Measurements from ENCODE around the gene HERC6.
"Not testable (repeated sequence)": the region's sequence is repeated elsewhere in the genome, so short reads cannot be mapped to it uniquely, and the experiment has no call there.

The HERC6 gene

DNA sequence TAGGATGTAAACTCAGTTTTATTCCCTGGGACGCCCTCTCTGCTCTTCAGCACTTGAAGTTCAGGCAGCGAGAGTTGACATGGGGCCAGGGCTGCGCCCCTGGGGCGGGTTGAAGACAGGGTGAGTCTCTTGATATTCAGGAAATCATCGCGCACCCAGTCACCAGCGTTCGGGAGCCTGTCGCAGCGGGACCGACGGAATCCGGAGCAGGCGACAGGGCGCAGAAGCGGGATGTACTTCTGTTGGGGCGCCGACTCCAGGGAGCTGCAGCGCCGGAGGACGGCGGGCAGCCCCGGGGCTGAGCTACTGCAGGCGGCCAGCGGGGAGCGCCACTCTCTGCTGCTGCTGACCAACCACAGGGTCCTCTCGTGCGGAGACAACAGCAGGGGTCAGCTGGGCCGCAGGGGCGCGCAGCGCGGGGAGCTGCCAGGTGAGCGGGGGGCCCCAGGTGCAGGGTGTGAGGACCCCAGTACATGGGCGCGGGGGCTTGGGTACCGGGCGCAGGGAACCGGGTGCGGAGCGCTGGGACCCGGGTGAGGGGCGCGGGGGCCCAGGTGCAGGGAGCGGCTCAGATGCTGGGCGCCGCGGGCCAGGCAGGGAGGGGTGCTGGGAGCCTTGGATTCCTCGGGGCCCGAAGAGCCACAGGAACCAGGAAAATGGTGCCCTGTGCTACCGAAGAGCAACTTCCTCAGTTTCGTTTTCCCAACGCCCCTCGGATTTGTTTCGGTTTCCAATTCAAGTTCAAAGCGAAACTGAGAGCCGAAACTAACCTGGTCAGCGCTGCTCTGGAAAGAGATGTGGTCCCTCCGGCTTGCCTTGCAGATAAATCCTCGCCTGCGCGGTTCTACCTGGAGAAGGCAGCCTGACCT, at the start of gene HERC6:
TSS of gene HERC6 (plus strand) at position 162 of the 869 bp plus-strand sequence. CDS start at position 232, 70 bp downstream.
- DNase-seq: peak; percentile 67 to 71

DNA sequence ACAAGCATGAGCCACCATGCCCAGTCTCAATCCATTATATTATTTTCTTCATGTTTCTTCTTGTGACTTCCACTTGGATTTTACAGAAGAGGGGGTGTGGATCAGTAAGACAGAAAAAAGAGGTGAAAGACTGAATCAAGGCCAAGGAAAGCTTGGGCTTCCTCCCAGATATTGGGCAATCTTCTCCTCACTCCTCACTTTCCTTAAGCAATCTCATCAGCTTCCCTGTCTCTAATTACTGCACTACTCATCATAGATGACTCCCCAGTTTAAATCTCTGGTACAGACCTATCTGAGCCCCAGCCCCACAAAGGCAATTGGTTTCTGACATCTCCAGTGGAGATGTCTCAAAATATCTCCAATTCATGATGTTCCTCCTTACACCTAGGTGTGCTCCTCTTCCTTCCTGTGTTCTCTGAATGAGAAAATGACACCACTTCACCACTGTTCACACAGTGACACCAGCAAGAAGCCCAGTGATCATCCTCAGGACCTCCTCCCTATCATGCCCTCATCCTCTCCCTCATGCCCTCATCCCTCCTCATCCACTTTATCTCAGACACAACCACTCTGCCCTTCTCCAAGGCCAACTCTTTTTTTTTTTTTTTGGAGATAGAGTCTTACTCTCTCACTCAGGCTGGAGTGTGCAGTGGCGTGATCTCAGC, 44.8 kb upstream of the HERC6 start:
- DNase-seq: no peak

GRCh38 chr4:88335092-88335665, 43.5 kb upstream of the HERC6 start:
- DNase-seq: no peak

DNA sequence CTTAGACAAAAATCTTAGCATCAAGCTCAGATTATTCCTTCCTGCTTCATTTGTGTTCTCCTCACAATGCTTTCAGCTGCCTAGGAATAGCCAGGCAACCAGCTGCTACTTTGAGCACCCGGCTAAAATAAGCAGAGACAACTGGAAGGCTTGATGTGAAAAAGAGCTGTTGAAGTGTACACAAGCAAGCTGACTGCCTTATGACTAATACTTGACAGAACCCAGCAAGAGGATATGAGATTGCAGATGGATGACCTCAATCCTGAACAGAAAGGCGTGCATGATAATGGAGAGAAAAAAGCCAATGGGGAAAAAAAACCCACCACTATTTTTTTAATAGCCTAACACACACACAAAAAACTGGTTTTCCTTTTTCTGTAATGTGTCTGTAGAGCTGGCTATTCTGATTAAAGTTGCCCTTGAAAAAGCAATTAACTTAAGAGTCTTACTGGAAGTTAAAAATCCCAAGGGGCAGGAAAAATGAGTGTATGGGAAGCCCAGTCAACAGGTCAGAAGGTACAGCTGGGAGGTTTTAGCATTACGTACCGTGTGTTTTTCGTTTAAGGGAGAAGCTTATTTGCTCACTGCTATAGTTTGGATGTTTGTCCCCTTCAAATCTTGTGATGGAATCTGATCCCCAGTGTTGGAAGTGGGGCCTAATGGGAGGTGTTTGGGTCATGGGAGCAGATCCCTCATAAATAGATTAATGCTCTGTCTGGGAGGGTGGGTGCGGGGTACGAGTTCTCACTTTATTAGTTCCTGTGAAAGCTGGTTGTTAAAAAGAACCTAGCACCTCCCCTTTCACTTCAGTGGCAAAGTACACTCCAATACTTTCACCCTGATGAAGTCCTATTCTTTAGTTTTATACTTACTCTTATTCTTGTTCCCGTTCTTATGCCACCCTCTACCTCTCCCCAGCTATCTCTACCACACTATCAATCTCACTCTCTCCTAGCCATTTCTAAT, 37.1 kb upstream of the HERC6 start:
- no peak for DNase-seq

- DNase-seq: not testable (repeated sequence)
Observed at GRCh38 chr4:88346902-88347301, 31.8 kb upstream of the HERC6 start.

- not testable (repeated sequence) for DNase-seq
Observed at GRCh38 chr4:88348761-88349160, 29.9 kb upstream of the HERC6 start.

GRCh38 chr4:88350786-88351185, 27.9 kb upstream of the HERC6 start:
- no peak for DNase-seq

DNA sequence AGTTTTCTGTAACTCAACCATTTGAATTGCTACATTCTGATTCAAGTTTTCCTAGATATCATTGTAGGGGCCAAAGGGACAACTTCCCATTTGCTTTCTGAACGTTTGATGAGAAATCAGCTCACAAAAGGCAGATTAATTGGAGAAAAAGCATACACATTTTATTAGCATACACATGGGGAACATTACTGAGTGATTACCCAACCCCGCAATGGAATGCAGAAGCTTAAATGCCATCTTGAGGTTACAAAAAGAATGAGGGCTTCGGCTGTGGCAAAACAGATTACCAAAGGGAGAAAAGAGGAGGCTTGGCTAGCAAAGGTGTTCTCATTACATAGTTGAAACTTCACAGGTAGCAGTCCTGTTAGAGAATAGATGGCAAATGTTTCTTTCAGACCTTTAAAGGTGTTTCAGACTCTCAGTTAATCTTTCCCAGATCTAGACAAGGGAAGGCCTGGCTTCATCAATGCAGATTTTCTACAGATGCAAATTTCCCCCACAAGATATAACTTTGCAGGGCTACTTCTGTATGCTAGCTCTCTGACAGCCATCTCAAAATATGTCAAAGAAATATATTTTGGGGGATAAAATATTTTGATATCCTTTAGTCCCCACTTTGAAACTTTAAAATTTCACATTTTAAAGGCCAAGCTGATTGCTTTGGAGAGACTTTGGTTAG, 26.5 kb upstream of the HERC6 start:
- no peak for DNase-seq

- no peak for DNase-seq
Observed at GRCh38 chr4:88353324-88353723, 25.3 kb upstream of the HERC6 start.

GRCh38 chr4:88356771-88357170, 21.9 kb upstream of the HERC6 start:
- no peak for DNase-seq

DNA sequence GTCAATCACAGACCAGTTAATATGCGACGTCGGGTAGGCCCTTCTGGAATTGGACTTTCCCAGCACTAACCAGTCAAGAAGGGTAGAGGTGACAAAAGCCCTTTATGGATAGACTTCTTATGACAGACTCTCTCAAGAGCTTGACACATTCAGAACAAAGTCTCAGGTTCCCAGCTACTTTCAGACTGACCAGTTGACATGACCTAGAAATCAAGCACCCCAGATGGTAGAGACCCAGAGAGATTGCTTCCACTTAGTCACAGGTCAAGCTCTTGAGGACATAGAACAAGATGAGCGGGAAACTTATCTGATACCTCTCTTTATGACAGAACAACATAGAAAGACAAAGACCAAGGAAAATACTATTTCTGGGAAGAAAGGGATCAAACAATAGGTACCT, 21.4 kb upstream of the HERC6 start:
- no peak for DNase-seq

DNA sequence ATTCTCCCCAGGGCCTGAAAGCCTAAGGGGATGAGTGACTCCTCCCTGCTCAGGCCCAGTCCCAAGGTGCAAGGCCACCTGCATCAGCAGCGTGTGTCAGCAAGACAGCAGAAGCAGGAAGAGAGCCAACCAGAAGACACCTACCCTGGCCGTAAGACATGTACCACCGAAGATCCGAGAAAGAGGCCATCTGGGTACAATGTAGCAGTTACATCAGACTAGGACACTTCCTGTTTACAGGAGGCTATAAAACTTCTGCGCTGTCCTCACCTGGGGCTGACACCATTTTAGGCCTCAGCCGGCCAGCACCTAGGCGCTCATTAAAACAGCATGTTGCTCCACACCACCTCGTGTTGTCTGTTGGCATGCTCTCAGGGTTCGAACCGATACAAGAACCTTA, 19.1 kb upstream of the HERC6 start:
- DNase-seq: no peak

- DNase-seq: no peak
Observed at GRCh38 chr4:88360256-88360655, 18.4 kb upstream of the HERC6 start.

DNA sequence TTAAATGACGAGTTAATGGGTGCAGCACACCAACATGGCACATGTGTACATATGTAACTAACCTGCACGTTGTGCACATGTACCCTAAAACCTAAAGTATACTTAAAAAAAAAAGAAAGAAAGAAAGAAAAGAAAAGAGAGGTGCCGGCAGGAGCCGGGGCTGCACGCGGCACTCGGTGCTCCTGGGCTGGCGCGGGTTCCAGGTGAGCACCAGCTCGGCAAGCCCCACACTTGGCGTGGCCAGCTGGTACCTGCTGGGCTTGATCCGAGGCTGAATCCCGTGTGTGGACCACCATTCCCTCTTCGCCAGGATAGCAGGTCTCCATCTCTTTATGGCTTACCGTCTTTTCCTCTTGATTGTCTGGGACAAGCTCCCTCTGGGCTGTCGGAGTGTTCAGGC, 17.9 kb upstream of the HERC6 start:
- no peak for DNase-seq

- not testable (repeated sequence) for DNase-seq
Observed at GRCh38 chr4:88361217-88361773, 17.4 kb upstream of the HERC6 start.

DNA sequence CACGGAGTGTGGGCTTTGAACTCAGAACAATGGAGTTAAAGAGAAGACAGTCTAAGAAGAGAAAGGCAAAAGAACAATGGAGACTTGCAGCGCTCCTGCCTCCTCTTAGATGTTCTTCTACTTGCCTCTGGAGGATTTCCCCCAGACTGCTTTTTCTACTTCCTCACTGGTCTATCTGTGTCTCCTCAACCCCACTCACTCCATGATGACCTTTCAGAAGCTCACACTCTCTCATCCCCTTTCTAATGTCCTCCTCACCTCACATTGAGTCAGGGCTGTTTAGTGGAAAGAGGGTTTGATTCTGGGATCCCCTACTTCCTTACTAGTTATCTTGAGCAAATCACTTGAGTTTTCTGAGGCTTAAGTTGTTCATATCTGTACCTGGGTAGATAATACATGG, 12.2 kb upstream of the HERC6 start:
- DNase-seq: no peak

DNA sequence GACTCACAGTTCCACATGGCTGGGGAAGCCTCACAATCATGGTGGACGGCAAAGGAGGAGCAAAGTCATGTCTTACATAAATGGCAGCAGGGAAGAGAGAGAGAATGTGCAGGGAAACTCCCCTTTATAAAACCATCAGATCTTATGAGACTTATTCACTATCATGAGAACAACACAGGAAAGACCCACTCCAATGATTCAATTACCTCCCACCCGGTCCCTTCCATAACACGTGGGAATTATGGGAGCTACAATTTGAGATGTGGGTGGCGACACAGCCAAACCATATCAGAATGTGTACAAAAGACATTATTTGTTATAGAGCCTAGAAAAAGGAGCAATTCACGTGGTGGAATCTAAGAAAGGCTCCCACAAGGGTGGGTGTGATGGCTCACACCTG, 10.8 kb upstream of the HERC6 start:
- DNase-seq: no peak

GRCh38 chr4:88369180-88369812, 9.4 kb upstream of the HERC6 start:
- peak in 1 of 2 donors; percentile 9 for DNase-seq

- DNase-seq: no peak
Observed at GRCh38 chr4:88381123-88381522, 2.5 kb downstream of the HERC6 start.

DNA sequence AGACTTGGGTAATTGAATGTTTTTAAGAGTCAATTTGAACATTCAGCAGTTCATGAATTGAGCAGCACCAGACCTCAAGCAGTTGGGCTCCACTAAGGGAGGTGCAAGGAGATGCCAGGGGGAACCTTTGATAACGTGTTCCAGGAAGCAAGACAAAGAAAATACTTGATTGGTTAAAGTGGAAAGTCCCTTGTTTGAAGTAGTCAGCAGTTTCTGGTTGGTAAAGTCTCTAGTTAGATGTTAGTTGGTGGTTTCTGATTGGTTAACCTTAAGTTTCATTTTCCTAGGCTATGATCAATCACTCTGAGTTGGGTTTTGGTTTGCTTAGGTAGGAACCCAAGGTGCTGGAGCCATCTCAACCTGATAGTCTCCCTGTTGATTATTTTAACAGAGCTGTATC, 4.0 kb downstream of the HERC6 start:
- peak; percentile 53 to 56 for DNase-seq

DNA sequence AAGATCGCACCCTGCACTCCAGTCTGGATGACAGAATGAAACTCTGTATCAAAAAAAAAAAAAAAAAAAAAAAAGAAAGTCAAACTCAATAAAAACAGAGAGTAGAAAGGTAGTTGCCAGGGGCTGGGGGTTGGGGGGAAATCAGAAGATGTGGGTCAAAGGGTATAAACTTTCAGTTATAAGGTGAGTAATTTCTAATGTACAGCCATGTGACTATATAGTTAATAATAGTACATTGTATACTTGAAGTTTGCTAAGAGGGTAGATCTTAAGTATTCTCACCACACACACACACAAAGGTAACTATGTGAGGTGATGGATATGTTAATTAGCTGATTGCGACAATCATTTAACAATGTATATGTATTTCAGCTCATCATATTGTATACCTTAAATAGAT, 11.5 kb downstream of the HERC6 start:
- no peak for DNase-seq
